Choroid plexus epithelial cell (primary cell): ENCODE data around the gene SPTLC1.
"Not testable (repeated sequence)": the region's sequence is repeated elsewhere in the genome, so short reads cannot be mapped to it uniquely, and the experiment has no call there.

Experiments
- DNase-seq: peaks from one replicate; pipeline ENCODE4 v3.0.0-alpha.2; 2010; ENCODE audit warnings: low read depth
- H3K4me3 ChIP-seq: 2 replicates; pipeline ENCODE4 v1.5.1; 2011; ENCODE audit warnings: low read depth, mild to moderate bottlenecking, control low read depth, low read length, moderate library complexity
- CTCF ChIP-seq: conservative IDR thresholded peaks from 2 replicates; pipeline ENCODE4 v1.5.1; 2011; ENCODE audit warnings: low read depth, mild to moderate bottlenecking, control low read depth, inconsistent platforms, low read length, moderate library complexity

SPTLC1 gene

GRCh38 chr9:92026206-92027002 is 88.8 kb downstream of the SPTLC1 start:
- DNase-seq, result no peak
- H3K4me3 ChIP-seq, result no peak overlapping the region
- TF ChIP-seq CTCF, result no peak

GRCh38 chr9:92021785-92022541 is 93.2 kb downstream of the SPTLC1 start:
- DNase-seq, result peak; percentile 97

DNA sequence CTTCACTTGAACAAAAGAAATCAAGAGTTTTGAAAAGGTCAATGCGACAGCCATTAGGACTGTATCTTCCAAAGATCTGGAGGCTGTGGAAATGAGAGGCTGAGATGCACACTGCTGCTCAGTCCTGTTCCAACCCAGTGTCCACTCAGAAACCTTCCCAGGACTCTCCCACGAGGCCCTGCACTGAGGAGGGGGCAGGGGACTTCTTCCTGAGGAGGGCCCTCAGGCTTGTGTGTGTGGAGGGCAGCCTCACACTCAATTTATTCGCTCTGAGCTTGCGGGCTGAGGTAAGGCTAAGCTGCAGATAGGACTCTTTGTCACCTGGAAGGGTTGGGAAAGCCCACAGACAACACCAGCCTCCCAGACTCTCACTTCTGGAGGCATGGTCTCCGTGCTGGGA is 95.6 kb downstream of the SPTLC1 start:
- no peak for DNase-seq
- no peak for TF ChIP-seq CTCF
- H3K4me3 ChIP-seq, result no peak overlapping the region

More at GRCh38 chr9:92021785-92022541, 93.2 kb downstream of the SPTLC1 start:
- H3K4me3 ChIP-seq, result not testable (repeated sequence)

GRCh38 chr9:92010705-92011536 is 104.3 kb downstream of the SPTLC1 start:
- DNase-seq, result peak; percentile 37
- no peak overlapping the region for H3K4me3 ChIP-seq
- no peak for TF ChIP-seq CTCF

GRCh38 chr9:92010253-92010652 is 105.0 kb downstream of the SPTLC1 start:
- not testable (repeated sequence) for H3K4me3 ChIP-seq

GRCh38 chr9:92008041-92008440 is 107.2 kb downstream of the SPTLC1 start:
- DNase-seq, result no peak
- TF ChIP-seq CTCF, result no peak
- no peak overlapping the region for H3K4me3 ChIP-seq

More at GRCh38 chr9:92010253-92010652, 105.0 kb downstream of the SPTLC1 start:
- DNase-seq, result peak; percentile 16

DNA sequence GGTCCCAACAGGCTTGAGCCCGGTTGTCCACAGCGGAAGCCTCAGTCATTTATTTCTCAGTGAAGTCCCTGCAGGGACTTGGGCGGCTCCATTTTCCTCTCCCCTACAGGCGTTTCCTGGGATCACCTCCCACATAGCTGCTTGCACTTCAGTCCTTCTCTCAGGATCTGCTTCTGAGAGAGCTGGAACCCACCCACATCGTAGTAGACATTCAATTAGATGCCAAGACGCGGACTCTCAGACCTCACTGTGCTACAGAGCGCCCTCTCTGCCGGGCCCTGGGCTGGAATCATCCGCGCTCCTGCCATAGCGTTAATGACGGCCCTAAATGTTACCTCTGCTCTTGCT is 111.2 kb downstream of the SPTLC1 start:
- no peak for DNase-seq
- H3K4me3 ChIP-seq, result no peak overlapping the region
- no peak for TF ChIP-seq CTCF
